ENCODE data around the gene MICALL1.

MICALL1 gene

GRCh38 chr22:37924386-37925065 lies 18.4 kb downstream of the MICALL1 start:
- H3K9me3 ChIP-seq (replicated peaks in 1 of 2; ENCODE audit: control insufficient read depth in 2 of 2, insufficient read depth in 1 of 2, low read depth in 1 of 2, low read length in 2 of 2) = no peaks in the 10 kb centered on the region
- H3K9ac ChIP-seq (ENCODE audit: low read depth, low read length, poor library complexity) = no peak overlapping the region
- H2BK120ac ChIP-seq (ENCODE audit: low read depth, low read length) = no peak overlapping the region
- no peak overlapping the region for H2AFZ ChIP-seq (ENCODE audit: low read length)
- no peaks in the 10 kb centered on the region for H3K4me1 ChIP-seq (ENCODE audit: control insufficient read depth in 2 of 2, insufficient read depth in 1 of 2, low read depth in 1 of 2, low read length in 2 of 2)
- no peak overlapping the region for H3K4ac ChIP-seq (ENCODE audit: low read length)
- DNase-seq (ENCODE audit: low spot score) = no peak
- peaks cover 1% of the 10 kb centered on the region for H3K79me1 ChIP-seq (ENCODE audit: low read depth, low read length)
- no peak overlapping the region for H3K14ac ChIP-seq (ENCODE audit: low read length)
- no peak overlapping the region for H2BK12ac ChIP-seq (ENCODE audit: low read length)
- H3K36me3 ChIP-seq (replicated peaks in 1 of 2; ENCODE audit: control insufficient read depth in 2 of 2, insufficient read depth in 2 of 2, low read length in 2 of 2) = peaks cover 20 to 64% of the 10 kb centered on the region in 2 donors
- H4K8ac ChIP-seq (ENCODE audit: low read depth, low read length) = no peak overlapping the region
- WGBS, 2 donors (ENCODE audit: extremely low coverage in 2 of 2, insufficient read length in 2 of 2, insufficient replicate concordance in 1 of 2) = no CpG with 5 or more reads among the region's 18 CpGs
- H3K4me3 ChIP-seq (ENCODE audit: low read length in 2 of 2) = no peak overlapping the region
- no peaks in the 10 kb centered on the region for H3K27me3 ChIP-seq (ENCODE audit: control insufficient read depth in 3 of 3, insufficient read depth in 3 of 3, low read depth in 1 of 3, low read length in 3 of 3)
- no peak overlapping the region for H4K91ac ChIP-seq (ENCODE audit: low read depth, low read length, poor library complexity)
- no peak overlapping the region for H3K18ac ChIP-seq (ENCODE audit: low read length)
- H3K27ac ChIP-seq (replicated peaks; ENCODE audit: low read length) = no peak overlapping the region
- H3K23ac ChIP-seq (ENCODE audit: low read depth, low read length, poor library complexity) = no peak overlapping the region
- no peak overlapping the region for H3K4me2 ChIP-seq (ENCODE audit: insufficient read depth, low read length, poor library complexity, severe bottlenecking)
- H2AK5ac ChIP-seq (ENCODE audit: low read depth, low read length) = peak overlapping the region; percentile 54
- no peak overlapping the region for H2BK5ac ChIP-seq (ENCODE audit: low read length)
- no peak overlapping the region for H2BK15ac ChIP-seq (ENCODE audit: low read length)

GRCh38 chr22:37925330-37925729 lies 19.2 kb downstream of the MICALL1 start:
- Histone ChIP-seq H3K4me2 (ENCODE audit: insufficient read depth, low read length, poor library complexity, severe bottlenecking) (no peak overlapping the region), H3K4ac (ENCODE audit: low read length) (no peak overlapping the region), H2BK15ac (ENCODE audit: low read length) (no peak overlapping the region), H2BK12ac (ENCODE audit: low read length) (no peak overlapping the region), H3K9me3 (replicated peaks in 1 of 2; ENCODE audit: control insufficient read depth in 2 of 2, insufficient read depth in 1 of 2, low read depth in 1 of 2, low read length in 2 of 2) (no peaks in the 10 kb centered on the region), H2AFZ (ENCODE audit: low read length) (no peak overlapping the region), H3K23ac (ENCODE audit: low read depth, low read length, poor library complexity) (no peak overlapping the region), H4K8ac (ENCODE audit: low read depth, low read length) (no peak overlapping the region), H3K4me1 (ENCODE audit: control insufficient read depth in 2 of 2, insufficient read depth in 1 of 2, low read depth in 1 of 2, low read length in 2 of 2) (no peaks in the 10 kb centered on the region), H3K27me3 (ENCODE audit: control insufficient read depth in 3 of 3, insufficient read depth in 3 of 3, low read depth in 1 of 3, low read length in 3 of 3) (no peaks in the 10 kb centered on the region), H3K79me1 (ENCODE audit: low read depth, low read length) (peaks cover 1% of the 10 kb centered on the region), H4K91ac (ENCODE audit: low read depth, low read length, poor library complexity) (no peak overlapping the region), H2BK5ac (ENCODE audit: low read length) (no peak overlapping the region), H3K36me3 (replicated peaks in 1 of 2; ENCODE audit: control insufficient read depth in 2 of 2, insufficient read depth in 2 of 2, low read length in 2 of 2) (peaks cover 20 to 62% of the 10 kb centered on the region in 2 donors), H3K9ac (ENCODE audit: low read depth, low read length, poor library complexity) (no peak overlapping the region), H3K14ac (ENCODE audit: low read length) (no peak overlapping the region), H2BK120ac (ENCODE audit: low read depth, low read length) (no peak overlapping the region), H3K18ac (ENCODE audit: low read length) (no peak overlapping the region), H2AK5ac (ENCODE audit: low read depth, low read length) (no peak overlapping the region), H3K4me3 (ENCODE audit: low read length in 2 of 2) (no peak overlapping the region), H3K27ac (replicated peaks; ENCODE audit: low read length) (no peak overlapping the region)
- no CpG with 5 or more reads among the region's 3 CpGs for WGBS, 2 donors (ENCODE audit: extremely low coverage in 2 of 2, insufficient read length in 2 of 2, insufficient replicate concordance in 1 of 2)
- DNase-seq (ENCODE audit: low spot score) = no peak

- DNase-seq (ENCODE audit: low spot score) = no peak
- Histone ChIP-seq H3K14ac (ENCODE audit: low read length) (no peak overlapping the region), H2BK15ac (ENCODE audit: low read length) (no peak overlapping the region), H2AK5ac (ENCODE audit: low read depth, low read length) (no peak overlapping the region), H4K91ac (ENCODE audit: low read depth, low read length, poor library complexity) (no peak overlapping the region), H3K4me1 (ENCODE audit: control insufficient read depth in 2 of 2, insufficient read depth in 1 of 2, low read depth in 1 of 2, low read length in 2 of 2) (no peaks in the 10 kb centered on the region), H3K9me3 (replicated peaks in 1 of 2; ENCODE audit: control insufficient read depth in 2 of 2, insufficient read depth in 1 of 2, low read depth in 1 of 2, low read length in 2 of 2) (no peaks in the 10 kb centered on the region), H3K4me2 (ENCODE audit: insufficient read depth, low read length, poor library complexity, severe bottlenecking) (no peak overlapping the region), H3K9ac (ENCODE audit: low read depth, low read length, poor library complexity) (peak overlapping the region; percentile 44), H3K79me1 (ENCODE audit: low read depth, low read length) (peaks cover 1% of the 10 kb centered on the region), H4K8ac (ENCODE audit: low read depth, low read length) (no peak overlapping the region), H3K23ac (ENCODE audit: low read depth, low read length, poor library complexity) (no peak overlapping the region), H2BK120ac (ENCODE audit: low read depth, low read length) (no peak overlapping the region), H3K27me3 (ENCODE audit: control insufficient read depth in 3 of 3, insufficient read depth in 3 of 3, low read depth in 1 of 3, low read length in 3 of 3) (no peaks in the 10 kb centered on the region), H3K4ac (ENCODE audit: low read length) (no peak overlapping the region), H2BK12ac (ENCODE audit: low read length) (no peak overlapping the region), H3K4me3 (ENCODE audit: low read length in 2 of 2) (no peak overlapping the region), H2BK5ac (ENCODE audit: low read length) (no peak overlapping the region), H3K36me3 (replicated peaks in 1 of 2; ENCODE audit: control insufficient read depth in 2 of 2, insufficient read depth in 2 of 2, low read length in 2 of 2) (peaks cover 20 to 66% of the 10 kb centered on the region in 2 donors), H3K18ac (ENCODE audit: low read length) (no peak overlapping the region), H3K27ac (replicated peaks; ENCODE audit: low read length) (no peak overlapping the region), H2AFZ (ENCODE audit: low read length) (no peak overlapping the region)
- WGBS, 2 donors (ENCODE audit: extremely low coverage in 2 of 2, insufficient read length in 2 of 2, insufficient replicate concordance in 1 of 2) = no CpG with 5 or more reads among the region's 15 CpGs
Measured at GRCh38 chr22:37925767-37926166, 19.7 kb downstream of the MICALL1 start.

GRCh38 chr22:37926358-37926757 lies 20.3 kb downstream of the MICALL1 start:
- no peak overlapping the region for H3K18ac ChIP-seq (ENCODE audit: low read length)
- H4K8ac ChIP-seq (ENCODE audit: low read depth, low read length) = no peak overlapping the region
- H3K4me2 ChIP-seq (ENCODE audit: insufficient read depth, low read length, poor library complexity, severe bottlenecking) = no peak overlapping the region
- H2BK12ac ChIP-seq (ENCODE audit: low read length) = no peak overlapping the region
- H2BK15ac ChIP-seq (ENCODE audit: low read length) = no peak overlapping the region
- no peak overlapping the region for H2BK120ac ChIP-seq (ENCODE audit: low read depth, low read length)
- no peak overlapping the region for H2AK5ac ChIP-seq (ENCODE audit: low read depth, low read length)
- H3K36me3 ChIP-seq (replicated peaks in 1 of 2; ENCODE audit: control insufficient read depth in 2 of 2, insufficient read depth in 2 of 2, low read length in 2 of 2) = peaks cover 20 to 65% of the 10 kb centered on the region in 2 donors
- no peaks in the 10 kb centered on the region for H3K4me1 ChIP-seq (ENCODE audit: control insufficient read depth in 2 of 2, insufficient read depth in 1 of 2, low read depth in 1 of 2, low read length in 2 of 2)
- H3K14ac ChIP-seq (ENCODE audit: low read length) = no peak overlapping the region
- H3K4ac ChIP-seq (ENCODE audit: low read length) = no peak overlapping the region
- no peak for DNase-seq (ENCODE audit: low spot score)
- no peaks in the 10 kb centered on the region for H3K9me3 ChIP-seq (replicated peaks in 1 of 2; ENCODE audit: control insufficient read depth in 2 of 2, insufficient read depth in 1 of 2, low read depth in 1 of 2, low read length in 2 of 2)
- whole genome bisulfite sequencing, 2 donors (ENCODE audit: extremely low coverage in 2 of 2, insufficient read length in 2 of 2, insufficient replicate concordance in 1 of 2) = no CpG with 5 or more reads among the region's 7 CpGs
- peak overlapping the region in 1 of 2 donors; percentile 48 for H3K4me3 ChIP-seq (ENCODE audit: low read length in 2 of 2)
- H2BK5ac ChIP-seq (ENCODE audit: low read length) = peak overlapping the region; percentile 13
- H3K27ac ChIP-seq (replicated peaks; ENCODE audit: low read length) = no peak overlapping the region
- no peak overlapping the region for H3K9ac ChIP-seq (ENCODE audit: low read depth, low read length, poor library complexity)
- H3K27me3 ChIP-seq (ENCODE audit: control insufficient read depth in 3 of 3, insufficient read depth in 3 of 3, low read depth in 1 of 3, low read length in 3 of 3) = no peaks in the 10 kb centered on the region
- H3K23ac ChIP-seq (ENCODE audit: low read depth, low read length, poor library complexity) = no peak overlapping the region
- peaks cover 1% of the 10 kb centered on the region for H3K79me1 ChIP-seq (ENCODE audit: low read depth, low read length)
- no peak overlapping the region for H2AFZ ChIP-seq (ENCODE audit: low read length)
- no peak overlapping the region for H4K91ac ChIP-seq (ENCODE audit: low read depth, low read length, poor library complexity)
